OCI-LY3 (cell line): Measurements from ENCODE around the gene RNASEH2B.

Source experiments
- H2AFZ ChIP-seq: fragments of 200-600, 300-600 bp; shearing (Covaris generic); 2 replicates; pipeline ENCODE4 v1.6.0; 2014; ENCODE audit warnings: antibody characterized with exemption, low read depth, low read length
- H3K27ac ChIP-seq: fragments of 200-600, 300-600 bp; sonication (generic); 2 replicates; pipeline ENCODE4 v1.5.1; 2014; ENCODE audit warnings: mild to moderate bottlenecking, low read length, moderate library complexity, mixed read lengths
- H3K27me3 ChIP-seq: fragments of 200-600, 300-600 bp; sonication (generic); 2 replicates; pipeline ENCODE4 v1.6.1; 2014; ENCODE audit warnings: low read depth, low read length, mixed read lengths
- H3K36me3 ChIP-seq: fragments of 200-600, 300-600 bp; sonication (generic); replicated peaks from 2 replicates; pipeline ENCODE3; 2014; ENCODE audit warnings: low read depth, low read length, mixed read lengths
- H3K4me1 ChIP-seq: fragments of 300-600, 200-600 bp; sonication (generic); 2 replicates; pipeline ENCODE4 v1.6.1; 2014; ENCODE audit warnings: low read length, mixed read lengths
- H3K4me2 ChIP-seq: fragments of 200-600, 300-600 bp; sonication (generic); 2 replicates; pipeline ENCODE4 v1.6.1; 2014; ENCODE audit warnings: low read length, mixed read lengths
- H3K4me3 ChIP-seq: fragments of 300-600, 200-600 bp; sonication (generic); 2 replicates; pipeline ENCODE4 v1.5.1; 2014; ENCODE audit warnings: antibody characterized with exemption, mild to moderate bottlenecking, low read length, moderate library complexity
- H3K79me2 ChIP-seq: fragments of 300-600, 200-600 bp; shearing (Covaris generic); 2 replicates; pipeline ENCODE4 v1.6.1; 2014; ENCODE audit warnings: mild to moderate bottlenecking, low read length, mixed read lengths
- H3K9ac ChIP-seq: fragments of 300-600, 200-600 bp; shearing (Covaris generic); 2 replicates; pipeline ENCODE4 v1.6.0; 2014; ENCODE audit warnings: mild to moderate bottlenecking, low read length, moderate library complexity
- H3K9me3 ChIP-seq: fragments of 200-600, 300-600 bp; shearing (Covaris generic); 2 replicates; pipeline ENCODE4 v1.6.1; 2014; ENCODE audit warnings: low read length, mixed read lengths; ENCODE audit not compliant: insufficient read depth
- H4K20me1 ChIP-seq: fragments of 200-600, 300-600 bp; sonication (generic); 2 replicates; pipeline ENCODE4 v1.6.1; 2016; ENCODE audit warnings: low read length, mixed read lengths; ENCODE audit not compliant: insufficient read depth
- EZH2phosphoT487 ChIP-seq: fragments of 200-600 bp; shearing (Covaris generic); IDR thresholded peaks from 2 replicates; pipeline ENCODE4 v1.6.1; 2018; ENCODE audit warnings: antibody characterized with exemption, mixed run types, low read depth
- TF ChIP-seq, protein P1 (sequence below): fragments of 200-600, 300-600 bp; sonication (generic); IDR thresholded peaks from 2 replicates; pipeline ENCODE4 v1.5.1; 2014; ENCODE audit warnings: antibody characterized with exemption, low read length, low read depth

Gene RNASEH2B

DNA sequence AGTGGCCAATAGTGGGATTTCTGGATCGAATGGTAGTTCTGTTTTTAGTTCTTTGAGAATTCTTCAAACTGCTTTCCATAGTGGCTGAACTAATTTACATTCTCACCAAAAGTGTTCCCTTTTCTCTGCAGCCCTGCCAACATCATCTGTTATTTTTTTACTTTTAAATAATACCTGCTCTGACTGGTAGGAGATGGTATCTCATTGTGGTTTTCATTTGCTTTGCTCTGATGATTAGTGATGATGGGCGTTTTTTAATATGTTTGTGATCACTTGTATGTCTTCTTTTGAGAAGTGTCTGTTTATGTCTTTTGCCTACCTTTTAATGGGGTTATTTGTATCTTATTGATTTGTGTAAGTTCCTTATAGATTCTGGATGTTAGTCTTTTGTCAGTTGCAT, 48.0 kb downstream of the RNASEH2B start:
- Histone ChIP-seq H3K9me3 (no peaks in the 10 kb centered on the region), H3K9ac (no peak overlapping the region), H3K4me1 (no peaks in the 10 kb centered on the region), H3K79me2 (no peaks in the 10 kb centered on the region), H3K36me3 (peaks cover 29% of the 10 kb centered on the region), H3K27me3 (no peaks in the 10 kb centered on the region), H4K20me1 (no peaks in the 10 kb centered on the region), H2AFZ (no peak overlapping the region), H3K4me2 (no peak overlapping the region), H3K27ac (no peak overlapping the region), H3K4me3 (no peak overlapping the region)
- no peak for TF ChIP-seq EZH2phosphoT487
- TF ChIP-seq, protein P1, sequence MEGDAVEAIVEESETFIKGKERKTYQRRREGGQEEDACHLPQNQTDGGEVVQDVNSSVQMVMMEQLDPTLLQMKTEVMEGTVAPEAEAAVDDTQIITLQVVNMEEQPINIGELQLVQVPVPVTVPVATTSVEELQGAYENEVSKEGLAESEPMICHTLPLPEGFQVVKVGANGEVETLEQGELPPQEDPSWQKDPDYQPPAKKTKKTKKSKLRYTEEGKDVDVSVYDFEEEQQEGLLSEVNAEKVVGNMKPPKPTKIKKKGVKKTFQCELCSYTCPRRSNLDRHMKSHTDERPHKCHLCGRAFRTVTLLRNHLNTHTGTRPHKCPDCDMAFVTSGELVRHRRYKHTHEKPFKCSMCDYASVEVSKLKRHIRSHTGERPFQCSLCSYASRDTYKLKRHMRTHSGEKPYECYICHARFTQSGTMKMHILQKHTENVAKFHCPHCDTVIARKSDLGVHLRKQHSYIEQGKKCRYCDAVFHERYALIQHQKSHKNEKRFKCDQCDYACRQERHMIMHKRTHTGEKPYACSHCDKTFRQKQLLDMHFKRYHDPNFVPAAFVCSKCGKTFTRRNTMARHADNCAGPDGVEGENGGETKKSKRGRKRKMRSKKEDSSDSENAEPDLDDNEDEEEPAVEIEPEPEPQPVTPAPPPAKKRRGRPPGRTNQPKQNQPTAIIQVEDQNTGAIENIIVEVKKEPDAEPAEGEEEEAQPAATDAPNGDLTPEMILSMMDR = no peak

DNA sequence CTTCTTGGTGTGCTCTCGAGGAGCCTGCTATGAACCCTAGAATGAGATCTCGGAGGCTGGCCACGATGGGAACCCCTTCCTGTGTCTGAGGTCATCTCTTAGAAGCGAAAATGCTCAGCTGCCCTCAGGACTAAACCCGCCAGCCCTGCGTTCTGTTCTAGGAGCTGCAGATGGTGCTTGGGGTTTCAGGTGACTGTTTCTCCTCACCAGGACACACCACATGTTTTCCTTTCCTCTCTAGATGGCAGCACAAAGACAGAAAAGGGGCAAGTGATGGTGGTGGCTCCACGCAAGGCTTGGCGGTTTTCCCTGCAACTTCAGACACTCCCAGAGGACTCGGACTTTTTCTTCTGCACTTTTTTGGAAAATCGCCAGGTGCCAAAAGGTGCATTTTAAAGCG, 60.1 kb downstream of the RNASEH2B start:
- H3K27ac ChIP-seq = no peak overlapping the region
- no peak overlapping the region for H2AFZ ChIP-seq
- no peaks in the 10 kb centered on the region for H3K9me3 ChIP-seq
- H3K4me3 ChIP-seq = no peak overlapping the region
- no peaks in the 10 kb centered on the region for H3K4me1 ChIP-seq
- TF ChIP-seq, protein P1 = peak; percentile 35
- no peak for TF ChIP-seq EZH2phosphoT487
- H3K9ac ChIP-seq = no peak overlapping the region
- H4K20me1 ChIP-seq = no peaks in the 10 kb centered on the region
- peaks cover 54% of the 10 kb centered on the region for H3K36me3 ChIP-seq
- no peak overlapping the region for H3K4me2 ChIP-seq
- no peaks in the 10 kb centered on the region for H3K27me3 ChIP-seq
- no peaks in the 10 kb centered on the region for H3K79me2 ChIP-seq

DNA sequence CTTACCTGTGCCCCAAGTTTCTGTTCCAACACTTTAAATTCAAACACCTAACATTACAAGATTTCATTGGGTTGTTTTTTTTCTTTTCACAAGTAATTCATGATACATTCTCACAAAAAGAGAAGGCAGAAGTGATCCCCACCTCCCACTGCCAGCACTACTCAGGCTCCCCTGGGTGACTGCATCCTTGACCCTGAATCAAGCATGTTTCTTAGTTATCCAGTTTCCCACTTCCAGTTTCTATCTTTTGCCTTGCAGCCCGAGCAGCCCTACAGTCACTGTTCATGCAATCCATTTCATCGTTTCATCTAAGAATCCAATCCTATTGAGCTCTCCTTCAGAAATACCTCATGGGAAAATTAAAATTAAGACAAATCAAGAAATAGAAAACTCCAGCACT, 61.4 kb downstream of the RNASEH2B start:
- H3K9ac ChIP-seq = no peak overlapping the region
- no peaks in the 10 kb centered on the region for H4K20me1 ChIP-seq
- H3K36me3 ChIP-seq = peaks cover 47% of the 10 kb centered on the region
- H3K9me3 ChIP-seq = no peaks in the 10 kb centered on the region
- no peak overlapping the region for H3K4me3 ChIP-seq
- H3K4me1 ChIP-seq = no peaks in the 10 kb centered on the region
- no peak overlapping the region for H3K4me2 ChIP-seq
- TF ChIP-seq, protein P1 = no peak
- TF ChIP-seq EZH2phosphoT487 = no peak
- no peak overlapping the region for H3K27ac ChIP-seq
- no peaks in the 10 kb centered on the region for H3K79me2 ChIP-seq
- H3K27me3 ChIP-seq = no peaks in the 10 kb centered on the region
- no peak overlapping the region for H2AFZ ChIP-seq

DNA sequence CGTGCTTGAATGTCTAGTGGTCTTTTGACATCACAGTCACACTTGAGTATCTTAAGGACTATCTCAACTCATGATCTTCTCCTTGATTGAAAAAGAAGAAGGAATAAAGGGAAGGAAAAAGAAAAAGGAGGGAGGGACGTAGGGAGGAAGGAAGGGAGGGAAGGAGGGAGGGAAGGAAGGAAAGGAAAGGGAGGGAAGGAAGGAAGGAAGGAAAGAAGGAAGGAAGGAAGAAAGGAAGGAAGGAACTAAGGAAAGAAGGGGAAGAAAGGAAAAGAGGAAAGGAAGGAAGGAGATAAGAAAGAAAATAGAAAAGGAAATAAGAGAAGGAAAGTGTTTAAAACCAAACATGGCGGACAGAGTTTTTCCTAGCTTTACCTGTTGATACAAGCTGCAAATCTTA, 64.7 kb downstream of the RNASEH2B start:
- TF ChIP-seq, protein P1 = no peak
- no peak for TF ChIP-seq EZH2phosphoT487
- H4K20me1 ChIP-seq = no peaks in the 10 kb centered on the region
- H3K4me1 ChIP-seq = no peaks in the 10 kb centered on the region
- no peaks in the 10 kb centered on the region for H3K27me3 ChIP-seq
- H3K27ac ChIP-seq = no peak overlapping the region
- peaks cover 42% of the 10 kb centered on the region for H3K36me3 ChIP-seq
- H3K79me2 ChIP-seq = no peaks in the 10 kb centered on the region
- H3K9me3 ChIP-seq = no peaks in the 10 kb centered on the region
- no peak overlapping the region for H3K9ac ChIP-seq
- H2AFZ ChIP-seq = no peak overlapping the region
- H3K4me2 ChIP-seq = no peak overlapping the region
- no peak overlapping the region for H3K4me3 ChIP-seq
